Measurements from ENCODE around the gene U2AF1L4. TPM values are rescaled to one million over a fixed set of nuclear protein-coding genes. Genes with fewer than 3 reads are reported as not detected.

The U2AF1L4 gene
- total and polyA plus RNA-seq, 2 donors (not counting 1 experiment from before 2014, with no cell fraction given), result 62.1 to 89.7 TPM

DNA sequence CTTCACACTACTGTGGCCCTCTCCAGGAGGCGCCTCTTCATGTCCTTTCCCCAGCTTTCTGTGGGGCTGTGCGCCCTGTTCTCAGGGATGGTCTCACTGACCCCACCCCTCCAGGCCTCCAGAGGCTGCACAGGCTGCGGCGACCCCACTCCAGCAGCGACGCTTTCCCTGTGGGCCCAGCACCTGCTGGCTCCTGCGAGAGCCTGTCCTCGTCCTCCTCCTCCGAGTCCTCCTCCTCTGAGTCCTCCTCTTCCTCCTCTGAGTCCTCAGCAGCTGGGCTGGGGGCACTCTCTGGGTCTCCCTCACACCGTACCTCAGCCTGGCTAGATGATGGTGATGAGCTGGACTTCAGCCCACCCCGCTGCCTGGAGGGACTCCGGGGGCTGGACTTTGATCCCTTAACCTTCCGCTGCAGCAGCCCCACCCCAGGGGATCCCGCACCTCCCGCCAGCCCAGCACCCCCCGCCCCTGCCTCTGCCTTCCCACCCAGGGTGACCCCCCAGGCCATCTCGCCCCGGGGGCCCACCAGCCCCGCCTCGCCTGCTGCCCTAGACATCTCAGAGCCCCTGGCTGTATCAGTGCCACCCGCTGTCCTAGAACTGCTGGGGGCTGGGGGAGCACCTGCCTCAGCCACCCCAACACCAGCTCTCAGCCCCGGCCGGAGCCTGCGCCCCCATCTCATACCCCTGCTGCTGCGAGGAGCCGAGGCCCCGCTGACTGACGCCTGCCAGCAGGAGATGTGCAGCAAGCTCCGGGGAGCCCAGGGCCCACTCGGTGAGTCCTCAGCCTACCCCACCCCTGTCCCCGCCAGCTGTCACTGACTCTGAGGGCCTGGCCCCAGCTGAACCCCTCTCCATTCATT lies 41.3 kb upstream of the U2AF1L4 start:
- no peaks in the 10 kb centered on the region for H3K4me1 ChIP-seq (ENCODE audit: control insufficient read depth in 2 of 2, insufficient read depth in 2 of 2, low read length in 2 of 2)
- 97% methylated on average over 31 of the region's 31 CpGs for WGBS (ENCODE audit: insufficient coverage)
- H3K36me3 ChIP-seq (replicated peaks in 1 of 2; ENCODE audit: control extremely low read depth in 1 of 2, control insufficient read depth in 1 of 2, extremely low read depth in 1 of 2, insufficient read depth in 2 of 2, low read length in 1 of 2), result peaks cover 0 to 2% of the 10 kb centered on the region in 2 experiments
- H3K27me3 ChIP-seq (replicated peaks in 1 of 4; ENCODE audit: control extremely low read depth in 1 of 4, control insufficient read depth in 3 of 4, insufficient read depth in 4 of 4, low read length in 3 of 4), result no peaks in the 10 kb centered on the region
- H3K4me2 ChIP-seq (replicated peaks; ENCODE audit: low read depth, low read length, poor library complexity, severe bottlenecking), result no peak overlapping the region
- no peak overlapping the region for H3K4me3 ChIP-seq (ENCODE audit: control extremely low read depth in 1 of 5, extremely low read depth in 1 of 5, insufficient read depth in 1 of 5, low read depth in 2 of 5, low read length in 4 of 5)
- H3K9me3 Mint-ChIP-seq (ENCODE audit: insufficient read depth), result no peaks in the 10 kb centered on the region
- intact Hi-C loops (cut with micrococcal nuclease), result no loop called here
- ATAC-seq (ENCODE audit: low read depth), result no peak
- no peaks in the 10 kb centered on the region for H3K9me3 ChIP-seq (ENCODE audit: control extremely low read depth in 1 of 3, control insufficient read depth in 2 of 3, insufficient read depth in 1 of 3, low read length in 2 of 3)
- CTCF ChIA-PET, result interaction anchor here (0.6 kb wide), 1 partner anchor 472 kb away, joined by 3 read pairs; no protein-coding TSS in a partner anchor
- no peaks in the 10 kb centered on the region for H4K20me1 ChIP-seq (ENCODE audit: control insufficient read depth, insufficient read depth, low read length, poor library complexity, severe bottlenecking)
- H2AFZ ChIP-seq (ENCODE audit: insufficient read depth, low read depth, low read length, poor library complexity, severe bottlenecking), result no peak overlapping the region
- H3K9ac ChIP-seq (ENCODE audit: low read length), result no peak overlapping the region
- no peak overlapping the region for H3K4me3 Mint-ChIP-seq
- no peak overlapping the region for H3K27ac Mint-ChIP-seq
- POLR2A ChIA-PET, result no interaction called here
- DNase-seq, result no peak
- no peaks in the 10 kb centered on the region for H3K4me1 Mint-ChIP-seq
- no peak overlapping the region for H3K27ac ChIP-seq (ENCODE audit: low read length in 2 of 2)
- TF ChIP-seq EZH2 (IDR thresholded peaks at IDR 0.05; ENCODE audit: borderline replicate concordance, insufficient read depth, low read depth, low read length, poor library complexity, severe bottlenecking), result no peak
- TF ChIP-seq, protein P1, sequence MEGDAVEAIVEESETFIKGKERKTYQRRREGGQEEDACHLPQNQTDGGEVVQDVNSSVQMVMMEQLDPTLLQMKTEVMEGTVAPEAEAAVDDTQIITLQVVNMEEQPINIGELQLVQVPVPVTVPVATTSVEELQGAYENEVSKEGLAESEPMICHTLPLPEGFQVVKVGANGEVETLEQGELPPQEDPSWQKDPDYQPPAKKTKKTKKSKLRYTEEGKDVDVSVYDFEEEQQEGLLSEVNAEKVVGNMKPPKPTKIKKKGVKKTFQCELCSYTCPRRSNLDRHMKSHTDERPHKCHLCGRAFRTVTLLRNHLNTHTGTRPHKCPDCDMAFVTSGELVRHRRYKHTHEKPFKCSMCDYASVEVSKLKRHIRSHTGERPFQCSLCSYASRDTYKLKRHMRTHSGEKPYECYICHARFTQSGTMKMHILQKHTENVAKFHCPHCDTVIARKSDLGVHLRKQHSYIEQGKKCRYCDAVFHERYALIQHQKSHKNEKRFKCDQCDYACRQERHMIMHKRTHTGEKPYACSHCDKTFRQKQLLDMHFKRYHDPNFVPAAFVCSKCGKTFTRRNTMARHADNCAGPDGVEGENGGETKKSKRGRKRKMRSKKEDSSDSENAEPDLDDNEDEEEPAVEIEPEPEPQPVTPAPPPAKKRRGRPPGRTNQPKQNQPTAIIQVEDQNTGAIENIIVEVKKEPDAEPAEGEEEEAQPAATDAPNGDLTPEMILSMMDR (IDR thresholded peaks at IDR 0.05), result no peak
- H3K27me3 Mint-ChIP-seq, result no peaks in the 10 kb centered on the region
- H3K79me2 ChIP-seq (ENCODE audit: control insufficient read depth, insufficient read depth, low read length), result no peaks in the 10 kb centered on the region

DNA sequence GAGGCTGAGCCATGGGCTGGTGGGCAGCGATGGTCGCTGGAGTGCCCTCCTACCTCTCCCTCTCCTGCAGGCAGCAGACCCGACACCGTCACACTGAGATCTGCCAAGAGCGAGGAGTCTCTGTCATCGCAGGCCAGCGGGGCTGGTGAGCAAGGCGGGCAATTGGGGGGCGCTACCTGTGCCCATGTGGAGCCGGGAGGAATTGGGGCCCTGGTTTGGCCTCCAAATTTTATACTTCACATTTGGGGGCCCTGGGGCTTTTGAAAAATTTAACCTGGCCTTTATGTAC lies 40.1 kb upstream of the U2AF1L4 start:
- H3K4me1 Mint-ChIP-seq, result no peaks in the 10 kb centered on the region
- 97% methylated on average over 9 of the region's 10 CpGs for WGBS (ENCODE audit: insufficient coverage)
- Histone ChIP-seq H3K9ac (ENCODE audit: low read length) (no peak overlapping the region), H3K4me3 (ENCODE audit: control extremely low read depth in 1 of 5, extremely low read depth in 1 of 5, insufficient read depth in 1 of 5, low read depth in 2 of 5, low read length in 4 of 5) (no peak overlapping the region), H3K27me3 (replicated peaks in 1 of 4; ENCODE audit: control extremely low read depth in 1 of 4, control insufficient read depth in 3 of 4, insufficient read depth in 4 of 4, low read length in 3 of 4) (no peaks in the 10 kb centered on the region), H4K20me1 (ENCODE audit: control insufficient read depth, insufficient read depth, low read length, poor library complexity, severe bottlenecking) (no peaks in the 10 kb centered on the region), H3K4me1 (ENCODE audit: control insufficient read depth in 2 of 2, insufficient read depth in 2 of 2, low read length in 2 of 2) (no peaks in the 10 kb centered on the region), H3K27ac (ENCODE audit: low read length in 2 of 2) (no peak overlapping the region), H2AFZ (ENCODE audit: insufficient read depth, low read depth, low read length, poor library complexity, severe bottlenecking) (no peak overlapping the region), H3K36me3 (replicated peaks in 1 of 2; ENCODE audit: control extremely low read depth in 1 of 2, control insufficient read depth in 1 of 2, extremely low read depth in 1 of 2, insufficient read depth in 2 of 2, low read length in 1 of 2) (peaks cover 0 to 3% of the 10 kb centered on the region in 2 experiments), H3K9me3 (ENCODE audit: control extremely low read depth in 1 of 3, control insufficient read depth in 2 of 3, insufficient read depth in 1 of 3, low read length in 2 of 3) (no peaks in the 10 kb centered on the region), H3K79me2 (ENCODE audit: control insufficient read depth, insufficient read depth, low read length) (no peaks in the 10 kb centered on the region), H3K4me2 (replicated peaks; ENCODE audit: low read depth, low read length, poor library complexity, severe bottlenecking) (no peak overlapping the region)
- H3K27ac Mint-ChIP-seq, result no peak overlapping the region
- H3K27me3 Mint-ChIP-seq, result no peaks in the 10 kb centered on the region
- ChIA-PET POLR2A (no interaction called here), CTCF (no interaction called here)
- TF ChIP-seq, protein P1 (IDR thresholded peaks at IDR 0.05), result no peak
- no peak for TF ChIP-seq EZH2 (IDR thresholded peaks at IDR 0.05; ENCODE audit: borderline replicate concordance, insufficient read depth, low read depth, low read length, poor library complexity, severe bottlenecking)
- no peak overlapping the region for H3K4me3 Mint-ChIP-seq
- DNase-seq (no peak), ATAC-seq (ENCODE audit: low read depth) (no peak)
- intact Hi-C loops (cut with micrococcal nuclease), result no loop called here
- no peaks in the 10 kb centered on the region for H3K9me3 Mint-ChIP-seq (ENCODE audit: insufficient read depth)
